Loucy (cell line): ENCODE measurements around the gene GPR149.

ENCODE experiments used
- H2AFZ ChIP-seq: fragments of 200-600 bp; sonication (generic); 2 replicates; pipeline ENCODE4 v1.6.0; 2016; ENCODE audit warnings: antibody characterized with exemption, mild to moderate bottlenecking, low read length, moderate library complexity
- H3F3A ChIP-seq: fragments of 200-600 bp; 2 replicates; pipeline ENCODE4 v1.6.0; 2016; ENCODE audit warnings: antibody characterized with exemption, low read depth, mild to moderate bottlenecking
- H3K27me3 ChIP-seq: fragments of 200-600 bp; sonication (generic); 2 replicates; pipeline ENCODE4 v1.6.1; 2014; ENCODE audit warnings: low read length, mild to moderate bottlenecking; ENCODE audit not compliant: insufficient read depth, poor library complexity, severe bottlenecking
- H3K36me3 ChIP-seq: fragments of 200-600 bp; sonication (generic); 2 replicates; pipeline ENCODE4 v1.6.1; 2016; ENCODE audit warnings: low read length; ENCODE audit not compliant: insufficient read depth
- H3K4me1 ChIP-seq: fragments of 200-600 bp; sonication (generic); 2 replicates; pipeline ENCODE4 v1.5.1; 2014; ENCODE audit warnings: low read length, mild to moderate bottlenecking; ENCODE audit not compliant: insufficient read depth, poor library complexity, severe bottlenecking
- H3K4me2 ChIP-seq: fragments of 200-600 bp; sonication (generic); 2 replicates; pipeline ENCODE4 v1.6.0; 2014; ENCODE audit warnings: antibody characterized with exemption, low read length, low read depth, mild to moderate bottlenecking; ENCODE audit not compliant: poor library complexity, severe bottlenecking
- H3K4me3 ChIP-seq: fragments of 200-600 bp; sonication (generic); 2 replicates; pipeline ENCODE4 v1.5.1; 2014; ENCODE audit warnings: low read length, mild to moderate bottlenecking, mixed read lengths; ENCODE audit not compliant: poor library complexity, severe bottlenecking
- H3K79me2 ChIP-seq: fragments of 200-600 bp; sonication (generic); 2 replicates; pipeline ENCODE4 v1.6.1; 2014; ENCODE audit warnings: low read length; ENCODE audit not compliant: insufficient read depth
- H3K9ac ChIP-seq: fragments of 200-600 bp; sonication (generic); 2 replicates; pipeline ENCODE4 v1.6.0; 2014; ENCODE audit warnings: mild to moderate bottlenecking, low read depth, low read length, moderate library complexity; ENCODE audit not compliant: poor library complexity, severe bottlenecking
- H3K9me2 ChIP-seq: fragments of 200-600 bp; sonication (generic); replicated peaks from 2 replicates; pipeline ENCODE4 v1.6.1; 2016; ENCODE audit warnings: low read depth, low read length, mixed read lengths
- H3K9me3 ChIP-seq: fragments of 200-600 bp; sonication (generic); 2 replicates; pipeline ENCODE4 v1.6.1; 2014; ENCODE audit warnings: mild to moderate bottlenecking, antibody characterized with exemption, low read length, low read depth; ENCODE audit not compliant: insufficient read depth
- H4K20me1 ChIP-seq: fragments of 200-600 bp; sonication (generic); 2 replicates; pipeline ENCODE4 v1.6.0; 2014; ENCODE audit warnings: antibody characterized with exemption, low read length, mild to moderate bottlenecking; ENCODE audit not compliant: insufficient read depth, poor library complexity, severe bottlenecking
- EZH2phosphoT487 ChIP-seq: fragments of 200-600 bp; IDR thresholded peaks from 2 replicates; pipeline ENCODE4 v1.6.1; 2018; ENCODE audit warnings: antibody characterized with exemption, mild to moderate bottlenecking, moderate library complexity, borderline replicate concordance
- TF ChIP-seq, protein P1 (sequence below): fragments of 200-600 bp; sonication (generic); conservative IDR thresholded peaks from 2 replicates; pipeline ENCODE4 v1.5.1; 2014; ENCODE audit warnings: mild to moderate bottlenecking, antibody characterized with exemption, low read length

The GPR149 gene

DNA sequence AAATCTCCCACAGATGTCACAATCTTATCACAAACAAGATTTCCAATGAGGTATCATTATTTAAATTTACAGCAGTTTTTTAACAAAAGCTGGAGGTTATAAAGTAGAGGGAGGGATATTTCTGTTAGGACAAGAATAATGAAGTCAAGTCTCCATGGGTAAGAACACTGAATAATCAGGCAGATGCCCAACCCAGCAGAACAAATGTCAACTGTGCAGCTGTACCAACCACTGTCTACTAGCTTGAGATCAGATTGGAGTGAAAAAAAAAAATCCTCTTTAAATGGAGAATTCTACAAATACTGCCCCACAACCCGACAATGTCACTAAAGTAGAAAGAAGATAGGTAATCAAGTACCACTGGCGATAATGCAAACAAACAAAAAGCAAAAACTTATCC, 136.0 kb downstream of the GPR149 start:
- Histone ChIP-seq H3F3A (no peaks in the 10 kb centered on the region), H3K9ac (no peak overlapping the region), H3K79me2 (no peaks in the 10 kb centered on the region), H3K4me2 (no peak overlapping the region), H2AFZ (no peak overlapping the region), H3K9me2 (no peaks in the 10 kb centered on the region), H3K9me3 (no peaks in the 10 kb centered on the region), H3K4me3 (no peak overlapping the region), H3K36me3 (peaks cover 85% of the 10 kb centered on the region), H3K4me1 (no peaks in the 10 kb centered on the region), H3K27me3 (no peaks in the 10 kb centered on the region), H4K20me1 (no peaks in the 10 kb centered on the region)
- TF ChIP-seq EZH2phosphoT487 = no peak
- TF ChIP-seq, protein P1, sequence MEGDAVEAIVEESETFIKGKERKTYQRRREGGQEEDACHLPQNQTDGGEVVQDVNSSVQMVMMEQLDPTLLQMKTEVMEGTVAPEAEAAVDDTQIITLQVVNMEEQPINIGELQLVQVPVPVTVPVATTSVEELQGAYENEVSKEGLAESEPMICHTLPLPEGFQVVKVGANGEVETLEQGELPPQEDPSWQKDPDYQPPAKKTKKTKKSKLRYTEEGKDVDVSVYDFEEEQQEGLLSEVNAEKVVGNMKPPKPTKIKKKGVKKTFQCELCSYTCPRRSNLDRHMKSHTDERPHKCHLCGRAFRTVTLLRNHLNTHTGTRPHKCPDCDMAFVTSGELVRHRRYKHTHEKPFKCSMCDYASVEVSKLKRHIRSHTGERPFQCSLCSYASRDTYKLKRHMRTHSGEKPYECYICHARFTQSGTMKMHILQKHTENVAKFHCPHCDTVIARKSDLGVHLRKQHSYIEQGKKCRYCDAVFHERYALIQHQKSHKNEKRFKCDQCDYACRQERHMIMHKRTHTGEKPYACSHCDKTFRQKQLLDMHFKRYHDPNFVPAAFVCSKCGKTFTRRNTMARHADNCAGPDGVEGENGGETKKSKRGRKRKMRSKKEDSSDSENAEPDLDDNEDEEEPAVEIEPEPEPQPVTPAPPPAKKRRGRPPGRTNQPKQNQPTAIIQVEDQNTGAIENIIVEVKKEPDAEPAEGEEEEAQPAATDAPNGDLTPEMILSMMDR = no peak

GRCh38 chr3:154290187-154290586, 139.8 kb downstream of the GPR149 start:
- no peak overlapping the region for H3K4me2 ChIP-seq
- H4K20me1 ChIP-seq = no peaks in the 10 kb centered on the region
- TF ChIP-seq EZH2phosphoT487 = no peak
- TF ChIP-seq, protein P1 = no peak
- no peaks in the 10 kb centered on the region for H3K27me3 ChIP-seq
- H3K36me3 ChIP-seq = peaks cover 80% of the 10 kb centered on the region
- no peaks in the 10 kb centered on the region for H3K9me3 ChIP-seq
- no peaks in the 10 kb centered on the region for H3F3A ChIP-seq
- no peaks in the 10 kb centered on the region for H3K9me2 ChIP-seq
- H2AFZ ChIP-seq = no peak overlapping the region
- no peak overlapping the region for H3K9ac ChIP-seq
- no peak overlapping the region for H3K4me3 ChIP-seq
- no peaks in the 10 kb centered on the region for H3K79me2 ChIP-seq
- no peaks in the 10 kb centered on the region for H3K4me1 ChIP-seq
